Lung (tissue), 12 donors: ENCODE results near the gene FKBP10. TPM values are rescaled to one million over a fixed set of nuclear protein-coding genes. Genes with fewer than 3 reads are reported as not detected.

Experiments used
- ATAC-seq: fragments of 200-7000 bp; cut with Tn5 transposase; one replicate; pipeline ENCODE4 v1.9.1; 2020; ENCODE audit warnings: moderate number of reproducible peaks; ENCODE audit not compliant: insufficient read depth, low FRiP score
- DNase-seq, 3 donors: peaks; one replicate each; pipeline ENCODE4 v3.0.0-alpha.2; 2013 to 2017
- H3K27ac ChIP-seq, 2 donors: one replicate each; pipeline ENCODE4 v1.5.1; 2013; ENCODE audit warnings: mild to moderate bottlenecking in 2 of 2, moderate library complexity in 2 of 2, control low read depth in 1 of 2, inconsistent platforms in 1 of 2, low read depth in 1 of 2, low read length in 1 of 2
- H3K27me3 ChIP-seq, 3 donors: one replicate each; pipeline ENCODE4 v1.5.1; 2013; ENCODE audit warnings: low read length in 2 of 3; ENCODE audit not compliant: control insufficient read depth in 3 of 3, insufficient read depth in 3 of 3
- H3K36me3 ChIP-seq, 4 donors: one replicate each; pipeline ENCODE4 v1.5.1; 2013; ENCODE audit warnings: low read length in 4 of 4, mild to moderate bottlenecking in 1 of 4, moderate library complexity in 1 of 4; ENCODE audit not compliant: control insufficient read depth in 4 of 4, insufficient read depth in 4 of 4
- H3K4me1 ChIP-seq, 5 donors: one replicate each; pipeline ENCODE4 v1.5.1; 2013; ENCODE audit warnings: low read length in 5 of 5, mild to moderate bottlenecking in 2 of 5, moderate library complexity in 1 of 5; ENCODE audit not compliant: control insufficient read depth in 5 of 5, insufficient read depth in 5 of 5
- H3K4me3 ChIP-seq: one replicate; pipeline ENCODE4 v1.5.1; 2013; ENCODE audit warnings: mild to moderate bottlenecking, control low read depth, moderate library complexity
- H3K9ac ChIP-seq, 2 donors: one replicate each; pipeline ENCODE4 v1.5.1; 2013; ENCODE audit warnings: low read length in 2 of 2, control low read depth in 1 of 2; ENCODE audit not compliant: insufficient read depth in 1 of 2
- H3K9me3 ChIP-seq, 4 donors: one replicate each; pipeline ENCODE4 v1.5.1; 2013; ENCODE audit warnings: low read length in 3 of 4, mild to moderate bottlenecking in 1 of 4, moderate library complexity in 1 of 4; ENCODE audit not compliant: control insufficient read depth in 4 of 4, insufficient read depth in 3 of 4
- WGBS, 2 donors: extraction: QIAGEN DNeasy Blood & Tissue Kit; methylation state at CpG; one replicate each; pipeline ENCODE4 v1.1.7; 2013; 5-methylcytosine and 5-hydroxymethylcytosine counted together
- polyA plus RNA-seq, 2 donors: library from polyadenylated mRNA; stranded (reverse); fragments of 200-250 nt; gene quantifications; one replicate each; pipeline ENCODE4 v1.2.1, GENCODE V29; 2013
- total RNA-seq, 2 donors: library from RNA; depleted of rRNA in 1 of 2; stranded (reverse); fragments of >200 nt in 1 of 2; gene quantifications; one replicate each; pipeline ENCODE4 v1.2.1, GENCODE V29; 2014 to 2021
- TF ChIP-seq, protein P1 (sequence below): IDR thresholded peaks from 2 replicates; pipeline ENCODE4 v1.5.1; 2012; ENCODE audit warnings: mild to moderate bottlenecking; ENCODE audit errors: control extremely low read depth, extremely low read depth
- donor health status: control.
- donor health status: control.
- donor health status: Bipolar disorder and iron deficiency.
- donor health status: healthy.
- donor health status: DM: yes; HTN: yes; CAD: no.

The FKBP10 gene
- total and polyA plus RNA-seq, 4 donors = 32.6 to 64.4 (median 48.3) TPM

DNA sequence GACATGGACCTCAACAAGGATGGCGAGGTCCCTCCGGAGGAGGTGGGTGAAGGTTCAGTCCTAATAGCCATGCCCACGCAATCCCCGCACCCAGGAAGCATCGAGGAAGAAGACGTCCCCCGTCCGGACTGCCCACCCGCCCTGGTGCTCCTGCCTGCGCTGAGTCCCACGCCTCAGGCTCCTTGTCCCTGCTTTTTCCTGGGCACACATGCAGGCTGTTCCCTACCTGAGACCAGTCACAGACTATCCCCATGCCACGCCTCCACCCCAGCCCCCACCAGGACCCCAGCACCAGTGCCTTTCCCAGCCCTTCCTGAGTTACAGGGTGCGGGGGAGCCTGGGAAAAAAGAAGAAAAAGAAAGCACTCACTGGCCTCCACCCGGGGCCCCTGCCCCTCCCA is 9.0 kb downstream of the FKBP10 start:
- Histone ChIP-seq H3K27ac (no peak overlapping the region), H3K9me3 (no peaks in the 10 kb centered on the region), H3K27me3 (no peaks in the 10 kb centered on the region), H3K4me1 (no peaks in the 10 kb centered on the region), H3K4me3 (no peak overlapping the region), H3K9ac (no peak overlapping the region), H3K36me3 (peaks cover 8 to 19% (median 15%) of the 10 kb centered on the region in 4 donors)
- TF ChIP-seq, protein P1, sequence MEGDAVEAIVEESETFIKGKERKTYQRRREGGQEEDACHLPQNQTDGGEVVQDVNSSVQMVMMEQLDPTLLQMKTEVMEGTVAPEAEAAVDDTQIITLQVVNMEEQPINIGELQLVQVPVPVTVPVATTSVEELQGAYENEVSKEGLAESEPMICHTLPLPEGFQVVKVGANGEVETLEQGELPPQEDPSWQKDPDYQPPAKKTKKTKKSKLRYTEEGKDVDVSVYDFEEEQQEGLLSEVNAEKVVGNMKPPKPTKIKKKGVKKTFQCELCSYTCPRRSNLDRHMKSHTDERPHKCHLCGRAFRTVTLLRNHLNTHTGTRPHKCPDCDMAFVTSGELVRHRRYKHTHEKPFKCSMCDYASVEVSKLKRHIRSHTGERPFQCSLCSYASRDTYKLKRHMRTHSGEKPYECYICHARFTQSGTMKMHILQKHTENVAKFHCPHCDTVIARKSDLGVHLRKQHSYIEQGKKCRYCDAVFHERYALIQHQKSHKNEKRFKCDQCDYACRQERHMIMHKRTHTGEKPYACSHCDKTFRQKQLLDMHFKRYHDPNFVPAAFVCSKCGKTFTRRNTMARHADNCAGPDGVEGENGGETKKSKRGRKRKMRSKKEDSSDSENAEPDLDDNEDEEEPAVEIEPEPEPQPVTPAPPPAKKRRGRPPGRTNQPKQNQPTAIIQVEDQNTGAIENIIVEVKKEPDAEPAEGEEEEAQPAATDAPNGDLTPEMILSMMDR = no peak
- WGBS, 2 donors = 90 to 96% methylated on average over 14 of the region's 14 CpGs
- ATAC-seq (no peak), DNase-seq (no peak)

DNA sequence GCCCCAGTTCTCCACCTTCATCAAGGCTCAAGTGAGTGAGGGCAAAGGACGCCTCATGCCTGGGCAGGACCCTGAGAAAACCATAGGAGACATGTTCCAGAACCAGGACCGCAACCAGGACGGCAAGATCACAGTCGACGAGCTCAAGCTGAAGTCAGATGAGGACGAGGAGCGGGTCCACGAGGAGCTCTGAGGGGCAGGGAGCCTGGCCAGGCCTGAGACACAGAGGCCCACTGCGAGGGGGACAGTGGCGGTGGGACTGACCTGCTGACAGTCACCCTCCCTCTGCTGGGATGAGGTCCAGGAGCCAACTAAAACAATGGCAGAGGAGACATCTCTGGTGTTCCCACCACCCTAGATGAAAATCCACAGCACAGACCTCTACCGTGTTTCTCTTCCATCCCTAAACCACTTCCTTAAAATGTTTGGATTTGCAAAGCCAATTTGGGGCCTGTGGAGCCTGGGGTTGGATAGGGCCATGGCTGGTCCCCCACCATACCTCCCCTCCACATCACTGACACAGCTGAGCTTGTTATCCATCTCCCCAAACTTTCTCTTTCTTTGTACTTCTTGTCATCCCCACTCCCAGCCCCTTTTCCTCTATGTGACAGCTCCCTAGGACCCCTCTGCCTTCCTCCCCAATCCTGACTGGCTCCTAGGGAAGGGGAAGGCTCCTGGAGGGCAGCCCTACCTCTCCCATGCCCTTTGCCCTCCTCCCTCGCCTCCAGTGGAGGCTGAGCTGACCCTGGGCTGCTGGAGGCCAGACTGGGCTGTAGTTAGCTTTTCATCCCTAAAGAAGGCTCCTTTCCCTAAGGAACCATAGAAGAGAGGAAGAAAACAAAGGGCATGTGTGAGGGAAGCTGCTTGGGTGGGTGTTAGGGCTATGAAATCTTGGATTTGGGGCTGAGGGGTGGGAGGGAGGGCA is 9.7 kb downstream of the FKBP10 start:
- 83 to 86% methylated on average over 12 of the region's 12 CpGs for WGBS, 2 donors
- Histone ChIP-seq H3K9me3 (no peaks in the 10 kb centered on the region), H3K27me3 (no peaks in the 10 kb centered on the region), H3K27ac (no peak overlapping the region), H3K4me3 (no peak overlapping the region), H3K4me1 (no peaks in the 10 kb centered on the region), H3K9ac (no peak overlapping the region), H3K36me3 (peaks cover 12 to 18% (median 16%) of the 10 kb centered on the region in 4 donors)
- TF ChIP-seq, protein P1 = no peak
- DNase-seq = no peak
- ATAC-seq = no peak

DNA sequence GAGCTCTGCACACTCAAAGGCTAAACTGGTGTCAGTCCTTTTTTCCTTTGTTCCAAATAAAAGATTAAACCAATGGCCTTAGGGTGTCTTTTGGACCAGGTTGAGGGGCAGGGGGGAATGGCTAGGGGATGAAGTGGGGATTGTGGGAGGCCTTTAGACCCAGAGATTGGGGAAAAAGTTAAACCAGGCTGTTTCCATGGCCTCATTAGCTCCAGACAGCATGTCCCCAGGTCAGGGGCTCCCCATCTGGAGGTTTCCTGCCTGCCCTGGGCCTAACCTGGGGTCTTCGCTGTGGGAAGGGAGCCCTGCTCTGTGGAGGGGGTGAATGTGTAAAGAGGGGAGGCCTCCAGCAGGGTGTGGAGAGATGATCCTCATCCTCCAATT is 10.3 kb downstream of the FKBP10 start:
- peaks cover 14 to 20% (median 16%) of the 10 kb centered on the region in 4 donors for H3K36me3 ChIP-seq
- H3K4me1 ChIP-seq = no peaks in the 10 kb centered on the region
- H3K27ac ChIP-seq = no peak overlapping the region
- no peak overlapping the region for H3K9ac ChIP-seq
- DNase-seq = no peak
- TF ChIP-seq, protein P1 = no peak
- 80 to 94% methylated on average over 1 of the region's 1 CpG for WGBS, 2 donors
- H3K9me3 ChIP-seq = no peaks in the 10 kb centered on the region
- ATAC-seq = no peak
- H3K27me3 ChIP-seq = no peaks in the 10 kb centered on the region
- no peak overlapping the region for H3K4me3 ChIP-seq
